ENCODE results near the gene DSCAM.

DNA sequence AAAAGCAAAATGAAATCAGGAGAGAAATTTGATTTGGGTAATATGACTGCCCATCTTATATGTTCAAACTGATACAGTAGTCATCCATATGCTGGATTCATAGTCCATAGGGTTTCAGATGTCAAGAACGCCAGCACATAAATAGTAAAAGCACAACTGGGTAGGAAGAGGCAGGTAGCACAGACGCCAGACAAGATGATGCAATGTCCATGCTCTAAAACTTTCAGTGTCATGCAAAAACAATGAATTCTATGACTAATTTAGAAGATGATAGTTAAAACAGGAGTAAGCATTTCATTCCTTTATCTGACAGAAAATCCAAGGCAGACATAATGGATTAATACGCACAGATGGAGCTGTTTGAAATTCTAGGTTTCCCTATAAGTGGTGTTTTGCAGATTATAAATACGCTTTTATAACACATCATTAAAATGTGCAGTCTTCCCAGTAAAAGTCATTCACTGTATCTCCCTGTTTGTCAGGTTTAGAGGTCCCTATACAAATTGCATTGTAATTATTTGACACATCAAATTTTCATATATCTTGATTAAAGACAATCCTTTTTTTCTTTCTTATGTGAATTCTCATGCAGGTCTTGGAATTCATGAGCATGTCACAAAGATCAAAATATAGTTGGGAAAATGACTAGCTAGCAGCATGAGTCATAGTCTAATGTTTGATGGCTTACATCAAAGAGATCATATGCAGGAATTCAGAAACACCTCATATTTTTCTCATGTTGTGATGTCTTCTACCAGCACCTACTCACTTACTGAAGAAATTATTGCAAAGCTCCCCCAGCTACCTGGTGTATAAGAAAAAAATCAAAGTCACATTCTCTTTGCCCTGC, 139.9 kb downstream of the DSCAM start:
- no peak for TF ChIP-seq POLR2AphosphoS5 (IDR thresholded peaks at IDR 0.05)
- TF ChIP-seq, protein P1, sequence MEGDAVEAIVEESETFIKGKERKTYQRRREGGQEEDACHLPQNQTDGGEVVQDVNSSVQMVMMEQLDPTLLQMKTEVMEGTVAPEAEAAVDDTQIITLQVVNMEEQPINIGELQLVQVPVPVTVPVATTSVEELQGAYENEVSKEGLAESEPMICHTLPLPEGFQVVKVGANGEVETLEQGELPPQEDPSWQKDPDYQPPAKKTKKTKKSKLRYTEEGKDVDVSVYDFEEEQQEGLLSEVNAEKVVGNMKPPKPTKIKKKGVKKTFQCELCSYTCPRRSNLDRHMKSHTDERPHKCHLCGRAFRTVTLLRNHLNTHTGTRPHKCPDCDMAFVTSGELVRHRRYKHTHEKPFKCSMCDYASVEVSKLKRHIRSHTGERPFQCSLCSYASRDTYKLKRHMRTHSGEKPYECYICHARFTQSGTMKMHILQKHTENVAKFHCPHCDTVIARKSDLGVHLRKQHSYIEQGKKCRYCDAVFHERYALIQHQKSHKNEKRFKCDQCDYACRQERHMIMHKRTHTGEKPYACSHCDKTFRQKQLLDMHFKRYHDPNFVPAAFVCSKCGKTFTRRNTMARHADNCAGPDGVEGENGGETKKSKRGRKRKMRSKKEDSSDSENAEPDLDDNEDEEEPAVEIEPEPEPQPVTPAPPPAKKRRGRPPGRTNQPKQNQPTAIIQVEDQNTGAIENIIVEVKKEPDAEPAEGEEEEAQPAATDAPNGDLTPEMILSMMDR (IDR thresholded peaks at IDR 0.05 in 8 of 11, conservative IDR thresholded peaks at IDR 0.05 in 3 of 11), result no peak

All from spleen (tissue), 7 donors.